ENCODE measurements around the gene YY1.
A peak's percentile ranks its signal among the peaks of the same experiment; 100 is the strongest.

GRCh38 chr14:100192672-100193416, 46.1 kb upstream of the YY1 start:
- peak; percentile 82 for TF ChIP-seq CTCF (IDR thresholded peaks at IDR 0.05; ENCODE audit: borderline replicate concordance, extremely low read depth, low read length, poor library complexity, severe bottlenecking)
- no peak for TF ChIP-seq EZH2 (IDR thresholded peaks at IDR 0.05; ENCODE audit: borderline replicate concordance, low read depth, low read length, severe bottlenecking)
